K562 (cell line): Measurements from ENCODE around the gene OSCAR. TPM values are rescaled to one million over a fixed set of nuclear protein-coding genes. Genes with fewer than 3 reads are reported as not detected.

Experiments
- ATAC-seq: fragments of 200-7000 bp; cut with Tn5 transposase; 3 replicates; pipeline ENCODE4 v1.9.1; 2020; ENCODE audit warnings: moderate library complexity
- BruUV-seq: library from RNA; stranded (reverse); fragments of 400-500 nt; replicated peaks from 2 replicates; lab custom pipeline; 2021; lab: Mats Ljungman, UMichigan
- CTCF ChIA-PET: fragments of 300-600 bp; formaldehyde crosslinking; extraction: SDS; loops from one replicate; lab custom pipeline; 2021; ENCODE audit warnings: low intra/inter-chr PET ratio; lab: Yijun Ruan, JAX
- POLR2A ChIA-PET: fragments of 300-600, 350-650 bp; sonication (Branson Sonifier 250); formaldehyde crosslinking; extraction: SDS; loops from one replicate; lab custom pipeline; 2021; ENCODE audit warnings: antibody characterized with exemption, inconsistent platforms; lab: Yijun Ruan, JAX
- DNase-seq, 4 experiments: peaks; one replicate each; pipeline versions ENCODE4 v3.0.0 to v3.0.0-alpha.2; 2011 to 2018; ENCODE audit warnings: low spot score in 3 of 4, mixed read lengths in 3 of 4; ENCODE audit errors: extremely low read depth in 1 of 4
- FAIRE-seq: peaks from 2 replicates; lab custom pipeline; 2011; peaks lifted over from hg19 to GRCh38; lab: Jason Lieb, UNC
- H2AFZ ChIP-seq: 2 replicates; pipeline ENCODE4 v1.6.0; 2011; ENCODE audit warnings: low read depth, low read length, control low read depth, inconsistent platforms
- H3K27ac ChIP-seq: fragments of 200-600 bp; 3 replicates; pipeline ENCODE4 v1.8.0; 2011; ENCODE audit warnings: low read depth, mild to moderate bottlenecking, control low read depth, inconsistent platforms, low read length, moderate library complexity, mixed read lengths; ENCODE audit errors: extremely low read depth
- H3K27me3 ChIP-seq, 2 experiments: fragments of 300-600 bp in 1 of 2; 2 replicates in 1 of 2; 3 replicates in 1 of 2; pipeline versions ENCODE4 v1.6.0 to v1.8.0; 2011; ENCODE audit warnings: inconsistent platforms in 2 of 2, low read length in 2 of 2, mild to moderate bottlenecking in 1 of 2, mixed read lengths in 1 of 2, moderate library complexity in 1 of 2; ENCODE audit not compliant: control insufficient read depth in 2 of 2, insufficient read depth in 2 of 2
- H3K36me3 ChIP-seq: fragments of 300-600 bp; 3 replicates; pipeline ENCODE4 v1.8.0; 2011; ENCODE audit warnings: mild to moderate bottlenecking, low read length, inconsistent platforms; ENCODE audit not compliant: control insufficient read depth, insufficient read depth
- H3K4me1 ChIP-seq, 2 experiments: fragments of 200-600 bp in 1 of 2; replicated peaks in 1 of 2; 2 replicates in 1 of 2; 3 replicates in 1 of 2; pipeline versions ENCODE4 v1.5.1 to v1.8.0; 2011; ENCODE audit warnings: inconsistent platforms in 2 of 2, low read length in 2 of 2, mild to moderate bottlenecking in 1 of 2, mixed read lengths in 1 of 2, moderate library complexity in 1 of 2; ENCODE audit not compliant: control insufficient read depth in 2 of 2, insufficient read depth in 2 of 2
- H3K4me2 ChIP-seq: 2 replicates; pipeline ENCODE4 v1.6.1; 2011; ENCODE audit warnings: low read length, control low read depth, inconsistent platforms, mixed read lengths; ENCODE audit not compliant: insufficient read depth
- H3K4me3 ChIP-seq: fragments of 200-600 bp; sonication (generic), shearing (Covaris generic); 2 replicates; pipeline ENCODE4 v1.5.1; 2016; ENCODE audit warnings: control low read depth, inconsistent platforms
- H3K79me2 ChIP-seq: fragments of 200-600 bp; 3 replicates; pipeline ENCODE4 v1.8.0; 2011; ENCODE audit warnings: low read length, inconsistent platforms; ENCODE audit not compliant: control insufficient read depth, insufficient read depth
- H3K9ac ChIP-seq, 2 experiments: 2 replicates each; pipeline versions ENCODE4 v1.6.0 to v1.6.1; 2011; ENCODE audit warnings: low read depth in 2 of 2, low read length in 2 of 2, control low read depth in 1 of 2, inconsistent platforms in 1 of 2, mild to moderate bottlenecking in 1 of 2, mixed read lengths in 1 of 2; ENCODE audit not compliant: insufficient read depth in 1 of 2
- H3K9me1 ChIP-seq: one replicate; pipeline ENCODE4 v1.6.0; 2011; ENCODE audit warnings: inconsistent platforms, mild to moderate bottlenecking, low read length, moderate library complexity; ENCODE audit not compliant: control insufficient read depth, insufficient read depth
- H3K9me3 ChIP-seq: replicated peaks from 2 replicates; pipeline ENCODE4 v1.5.1; 2011; ENCODE audit warnings: low read depth, low read length, inconsistent platforms; ENCODE audit not compliant: control insufficient read depth, insufficient read depth
- H4K20me1 ChIP-seq: replicated peaks from 2 replicates; pipeline ENCODE4 v1.6.1; 2011; ENCODE audit warnings: low read length, inconsistent platforms, mixed read lengths; ENCODE audit not compliant: control insufficient read depth, insufficient read depth
- POLR2G ChIP-seq: fragments of 200-400 bp; formaldehyde crosslinking; IDR thresholded peaks from 2 replicates; pipeline ENCODE4 v1.6.1; 2017; ENCODE audit warnings: low read depth, mild to moderate bottlenecking, antibody characterized with exemption, low read length, moderate library complexity
- RBFOX2 ChIP-seq: fragments of 200-400 bp; formaldehyde crosslinking; IDR thresholded peaks from 2 replicates; pipeline ENCODE4 v1.6.1; 2017; ENCODE audit warnings: low read depth, mild to moderate bottlenecking, low read length, moderate library complexity
- ZNF316 ChIP-seq: fragments of 450-650 bp; IDR thresholded peaks from 2 replicates; pipeline ENCODE4 v1.6.1; 2016
- WGBS: fragments of 100-300 bp; shearing (Covaris generic); methylation state at CpG from one replicate; pipeline ENCODE4 v1.1.6; 2016; ENCODE audit warnings: low coverage, mixed read lengths; ENCODE audit not compliant: insufficient coverage; ENCODE audit errors: missing lambda C conversion rate; 5-methylcytosine and 5-hydroxymethylcytosine counted together
- in situ Hi-C: fragments of 300-500 bp; cut with MboI; formaldehyde crosslinking; loops from 4 replicates; pipeline ENCODE4 v1.15.0; 2018; ENCODE audit warnings: inconsistent platforms, mixed read lengths
- intact Hi-C: fragments of 100-400 bp; cut with micrococcal nuclease; formaldehyde crosslinking; loops from 2 replicates; pipeline ENCODE4 v1.14.2; 2022
- polyA plus RNA-seq, 8 experiments: library from polyadenylated mRNA; depleted of rRNA in 4 of 8; stranded (reverse) in 5 of 8; unstranded in 3 of 8; fragments of >200 nt; fragmentation: Nextera tagmentation in 2 of 8; fragmentation: Illumina TruSeq in 1 of 8; extraction: Ambion mirVana in 2 of 8; extraction: Trizol in 1 of 8; gene quantifications; 2 replicates each; pipeline versions ENCODE4 v1.2.1 to v1.2.3, GENCODE V29; 2011 to 2014; ENCODE audit warnings: inconsistent platforms in 1 of 8, missing spikeins in 1 of 8
- total RNA-seq, 7 experiments: library from RNA; depleted of rRNA in 6 of 7; stranded (reverse); fragments of >200 nt in 6 of 7; fragmentation: Illumina TruSeq in 2 of 7; extraction: Trizol in 2 of 7; gene quantifications; 2 replicates each; pipeline versions ENCODE4 v1.2.1 to v1.2.3, GENCODE V29; 2011 to 2021; ENCODE audit warnings: low replicate concordance in 1 of 7

OSCAR gene
- total and polyA plus RNA-seq, 9 of the 15 experiments (the other 6 are each of a cell fraction or from before 2014, with no cell fraction given) = 0.09 to 0.62 (median 0.13) TPM; not detected in 5

DNA sequence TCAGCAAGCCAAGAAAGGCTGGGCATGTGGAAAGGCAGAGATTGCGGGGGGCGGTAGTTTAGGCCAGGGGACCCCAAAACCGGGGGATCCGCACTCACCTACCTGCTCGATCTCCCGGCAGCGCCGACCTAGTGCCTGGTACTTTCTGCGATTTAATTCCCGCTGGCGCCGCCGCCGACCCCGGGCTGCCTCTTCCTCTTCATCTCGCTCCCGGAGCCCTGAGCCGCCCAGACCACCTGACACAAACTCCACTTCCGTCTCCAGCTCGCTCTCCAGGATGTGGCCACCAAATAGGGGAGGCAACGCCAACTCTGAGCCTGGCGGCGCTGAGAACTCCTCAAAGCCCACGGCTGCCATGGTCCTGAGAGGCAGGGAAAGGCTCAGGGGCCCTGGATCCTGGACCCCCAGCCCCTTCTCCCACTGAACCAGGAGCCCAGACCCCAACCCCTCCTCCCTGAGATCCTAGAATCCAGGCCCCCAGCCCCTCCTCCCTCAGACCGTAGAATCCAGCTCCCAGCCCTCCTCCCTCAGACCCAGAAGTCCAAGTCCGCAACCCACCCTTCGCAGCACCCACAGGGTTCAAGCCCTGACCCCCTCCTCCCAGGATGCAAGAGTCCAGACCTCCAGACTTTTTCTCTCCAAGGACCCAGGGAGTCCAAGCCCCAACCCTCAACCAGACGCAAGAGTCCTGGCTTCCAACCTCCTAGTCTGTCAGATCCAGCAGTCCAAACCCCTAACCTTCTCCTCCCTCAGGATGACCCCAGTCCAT lies 13.9 kb upstream of the OSCAR start:
- DNase-seq (peak in 1 of 4 experiments; percentile 21), ATAC-seq (no peak), FAIRE-seq (no peak)
- Histone ChIP-seq H3K36me3 (peaks cover 43% of the 10 kb centered on the region; the same call in 1 of the 3 replicates), H3K9me3 (no peaks in the 10 kb centered on the region), H3K9ac (peak overlapping the region; percentile 92 to 93), H2AFZ (peak overlapping the region; percentile 99), H3K9me1 (peaks cover 3% of the 10 kb centered on the region), H3K27ac (peak overlapping the region; percentile 93; the same call in 2 of the 3 replicates), H3K4me2 (peak overlapping the region; percentile 99), H3K4me1 (peaks cover 3 to 18% of the 10 kb centered on the region in 2 experiments; a peak in 3 of 5 replicates), H4K20me1 (no peaks in the 10 kb centered on the region), H3K4me3 (peak overlapping the region; percentile 78), H3K79me2 (peaks cover 34% of the 10 kb centered on the region), H3K27me3 (no peaks in the 10 kb centered on the region)
- 65% methylated on average over 15 of the region's 28 CpGs for WGBS
- no TSS peak for BruUV-seq
- TF ChIP-seq ZNF316 (no peak), RBFOX2 (peak; percentile 51; the same call in 1 of the 2 replicates), POLR2G (peak; percentile 77)
- CTCF ChIA-PET = interaction anchor here (0.6 to 1.2 kb wide), 2 partner anchors 12 to 224 kb away, joined by 3 read pairs; no protein-coding TSS in a partner anchor
- intact Hi-C loops = loop anchor here (1.0 kb wide), 1 partner anchor 23 kb away; the partner anchor contains the start of gene CNOT3
- POLR2A ChIA-PET = interaction anchor here (0.6 to 2.0 kb wide), 12 partner anchors 8 to 216 kb away, joined by 3 to 14 read pairs (median 5); partner anchors contain the start of genes CNOT3, LENG1, OSCAR and RPS9
- in situ Hi-C loops = no loop called here
